Activated CD4-positive, alpha-beta T cell treated with anti-CD3 and anti-CD28 coated beads for 48 hours (primary cell): ENCODE results near the gene MANEA.
"Not testable (repeated sequence)": the region's sequence is repeated elsewhere in the genome, so short reads cannot be mapped to it uniquely, and the experiment has no call there.

Experiments used
- DNase-seq: peaks from one replicate; pipeline ENCODE4 v3.0.0-alpha.2; 2020

The MANEA gene, protein sequence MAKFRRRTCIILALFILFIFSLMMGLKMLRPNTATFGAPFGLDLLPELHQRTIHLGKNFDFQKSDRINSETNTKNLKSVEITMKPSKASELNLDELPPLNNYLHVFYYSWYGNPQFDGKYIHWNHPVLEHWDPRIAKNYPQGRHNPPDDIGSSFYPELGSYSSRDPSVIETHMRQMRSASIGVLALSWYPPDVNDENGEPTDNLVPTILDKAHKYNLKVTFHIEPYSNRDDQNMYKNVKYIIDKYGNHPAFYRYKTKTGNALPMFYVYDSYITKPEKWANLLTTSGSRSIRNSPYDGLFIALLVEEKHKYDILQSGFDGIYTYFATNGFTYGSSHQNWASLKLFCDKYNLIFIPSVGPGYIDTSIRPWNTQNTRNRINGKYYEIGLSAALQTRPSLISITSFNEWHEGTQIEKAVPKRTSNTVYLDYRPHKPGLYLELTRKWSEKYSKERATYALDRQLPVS

DNA sequence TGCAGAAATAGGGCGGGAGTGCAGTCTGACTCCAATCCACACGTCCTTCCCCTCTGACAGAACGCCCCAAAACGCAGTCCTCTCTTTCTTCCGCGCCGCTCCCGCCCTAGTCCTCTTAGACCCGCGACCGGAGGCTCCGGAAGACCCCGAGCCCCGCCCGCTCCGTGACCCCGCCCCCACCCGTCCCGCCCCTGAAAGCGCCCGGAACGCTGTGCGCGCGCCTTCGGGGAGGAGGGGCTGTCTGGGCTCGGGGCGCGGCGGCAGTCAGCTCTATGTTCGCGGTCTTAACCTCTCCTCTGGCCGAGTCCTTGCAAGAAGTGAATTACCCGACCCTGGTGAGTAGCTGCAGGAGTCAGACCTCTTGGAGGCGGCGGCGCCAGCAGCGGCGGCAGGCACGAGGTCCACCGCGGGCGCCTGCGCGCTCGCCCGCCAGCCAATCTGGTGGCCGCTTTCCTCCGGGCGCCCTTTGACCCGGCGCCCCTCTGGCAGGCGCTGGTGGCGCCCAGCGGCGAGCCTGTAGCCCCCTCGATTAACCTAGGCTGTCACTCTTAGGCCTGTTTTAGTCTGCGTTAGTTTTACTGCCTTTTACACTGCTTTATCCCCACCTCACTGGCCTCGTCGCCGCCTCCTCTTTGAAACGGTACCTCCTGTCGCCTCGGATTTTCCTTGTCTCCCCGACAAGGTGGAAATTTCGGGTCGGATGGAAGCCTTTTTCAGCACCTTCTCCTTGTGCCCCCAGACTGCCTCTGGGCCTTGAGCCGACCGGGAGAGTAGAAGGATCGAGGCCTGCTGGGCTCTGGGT is at the start of gene MANEA:
MANEA (plus strand) TSS at position 232 of the 802 bp plus-strand sequence. CDS start 8,905 bp downstream, outside the sequence.
- DNase-seq: peak; percentile 83

DNA sequence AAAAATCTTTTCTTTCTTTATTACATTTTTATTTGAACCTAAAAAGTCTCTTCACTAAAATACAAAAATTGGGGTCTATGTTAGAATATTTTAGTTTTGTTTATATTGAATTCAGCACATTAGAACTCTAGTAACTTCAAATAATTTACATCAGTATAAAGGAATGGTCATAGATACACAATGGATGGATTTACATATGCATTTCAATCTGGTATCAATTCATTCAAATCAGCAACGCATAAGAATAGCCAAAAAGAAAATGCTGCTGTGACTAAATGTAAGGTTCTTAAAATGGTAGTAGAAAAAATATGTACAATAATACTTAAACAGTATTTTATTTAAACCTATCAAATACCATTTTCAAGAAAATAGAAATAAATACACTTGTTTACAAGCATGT is 47.6 kb upstream of the MANEA start:
- DNase-seq: no peak

DNA sequence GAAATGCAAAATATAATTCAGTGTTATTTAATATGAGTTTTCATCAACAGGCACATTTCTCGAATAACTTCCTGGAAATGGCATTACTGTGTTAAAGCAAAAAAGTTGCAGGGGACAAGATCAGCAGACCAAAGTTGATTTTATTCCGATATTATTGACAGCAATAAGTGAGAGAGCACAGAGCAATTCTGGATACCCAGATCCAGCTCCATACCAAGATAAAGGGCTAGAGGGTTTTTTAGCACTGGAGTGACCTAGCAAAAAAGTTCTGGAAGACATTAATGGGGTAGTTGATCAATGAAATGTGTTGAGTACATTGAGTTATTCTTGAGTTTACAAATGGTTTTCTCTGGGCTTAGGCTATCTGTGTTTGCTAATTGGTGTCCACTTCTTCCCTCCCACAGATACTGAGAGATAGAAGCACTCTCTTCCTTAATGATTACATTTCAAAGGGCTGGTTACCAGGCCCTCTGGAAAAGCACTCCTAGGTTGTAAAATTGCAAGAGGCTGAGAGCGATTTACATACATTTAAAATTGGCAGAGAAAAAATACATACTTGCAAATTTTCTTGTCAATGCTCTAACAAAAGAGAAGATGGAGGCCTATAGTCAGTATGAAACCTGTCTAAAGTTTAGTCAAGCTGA is 47.0 kb upstream of the MANEA start:
- no peak for DNase-seq

DNA sequence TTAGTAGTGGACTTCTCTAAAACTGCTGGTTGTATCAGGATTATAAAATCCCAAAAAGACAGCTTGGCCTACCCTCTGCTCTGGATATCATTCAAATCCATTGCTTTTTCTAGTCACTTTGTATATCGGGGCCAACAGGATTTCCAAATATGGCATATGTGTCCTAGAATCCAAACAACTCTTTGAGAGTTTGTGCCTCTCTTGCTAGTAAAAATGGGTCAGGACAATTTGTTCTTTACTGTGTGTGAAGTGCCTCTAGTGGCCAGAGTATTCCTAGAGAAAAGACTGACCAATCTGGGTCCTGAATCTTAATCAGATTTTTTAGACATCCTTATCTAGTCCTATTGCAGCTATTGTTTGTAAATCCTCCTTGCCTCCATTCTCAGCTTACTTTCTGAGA is 33.5 kb upstream of the MANEA start:
- DNase-seq: no peak

DNA sequence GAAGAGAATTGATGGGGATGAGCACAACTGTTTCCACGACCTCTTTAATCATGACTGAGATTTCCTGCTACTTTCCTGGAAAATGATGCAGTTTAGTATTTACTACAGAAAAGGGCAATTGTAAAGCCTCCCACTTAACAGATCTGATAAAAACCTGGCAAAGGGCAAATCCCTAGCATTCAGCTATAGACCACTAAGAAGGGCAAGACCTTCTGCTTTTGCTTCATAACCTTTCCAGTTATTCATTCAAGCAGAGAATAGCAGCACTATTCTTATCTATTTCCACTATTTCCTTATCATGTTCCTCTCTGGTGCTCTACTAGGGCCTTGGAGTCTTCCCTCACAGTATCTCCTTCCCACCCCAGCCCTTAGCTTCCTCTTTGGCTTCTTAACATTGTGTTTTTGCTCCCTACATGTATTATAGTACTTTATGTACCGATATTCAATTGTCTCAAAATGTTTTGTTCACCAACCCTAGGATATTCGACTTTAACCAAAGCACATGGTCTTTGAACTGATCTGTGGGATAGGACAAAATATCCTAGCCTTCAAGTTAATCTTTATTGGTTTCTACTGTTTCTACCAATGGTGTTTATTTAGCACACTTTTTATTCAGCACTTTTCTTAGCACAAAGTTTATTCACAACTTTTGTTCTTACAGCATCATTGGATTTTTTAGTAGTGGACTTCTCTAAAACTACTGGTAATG is 32.7 kb upstream of the MANEA start:
- DNase-seq: no peak

DNA sequence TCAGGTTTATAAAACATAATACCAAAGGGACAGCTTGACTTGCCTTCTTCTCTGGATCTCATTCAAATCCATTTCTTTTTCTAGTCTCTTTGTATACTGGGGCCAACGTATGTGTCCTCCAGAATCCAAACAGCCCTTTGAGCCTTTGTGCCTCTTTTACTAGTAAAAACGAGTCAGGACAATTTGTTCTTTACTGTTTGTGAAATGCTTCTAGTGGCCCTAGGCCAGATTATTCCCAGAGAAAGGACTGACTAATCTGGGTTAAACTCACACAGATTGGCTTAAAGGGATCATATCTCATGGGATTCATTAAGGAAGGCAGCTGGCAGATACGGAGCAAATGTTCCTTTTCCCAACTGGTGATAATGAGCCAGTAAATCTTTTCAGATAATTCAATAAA is 32.1 kb upstream of the MANEA start:
- no peak for DNase-seq

DNA sequence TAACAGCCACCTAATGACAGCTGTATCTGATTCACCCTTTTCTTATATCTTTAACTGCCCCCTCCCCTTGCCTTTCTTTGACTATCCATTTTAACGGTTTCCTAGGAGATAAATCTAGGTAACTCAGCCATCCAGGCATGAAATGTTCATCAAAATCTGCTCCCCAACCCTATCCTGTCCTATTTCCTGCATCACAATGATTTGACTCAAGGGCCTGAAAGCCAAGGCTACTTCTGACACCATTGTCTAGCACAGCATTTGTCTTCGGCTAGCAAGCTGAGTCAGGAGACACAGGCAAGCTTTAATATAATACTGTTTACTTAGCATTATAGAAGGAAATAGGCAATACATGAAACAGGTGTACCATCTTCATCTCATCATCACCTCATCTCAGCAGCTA is 31.6 kb upstream of the MANEA start:
- DNase-seq: no peak

DNA sequence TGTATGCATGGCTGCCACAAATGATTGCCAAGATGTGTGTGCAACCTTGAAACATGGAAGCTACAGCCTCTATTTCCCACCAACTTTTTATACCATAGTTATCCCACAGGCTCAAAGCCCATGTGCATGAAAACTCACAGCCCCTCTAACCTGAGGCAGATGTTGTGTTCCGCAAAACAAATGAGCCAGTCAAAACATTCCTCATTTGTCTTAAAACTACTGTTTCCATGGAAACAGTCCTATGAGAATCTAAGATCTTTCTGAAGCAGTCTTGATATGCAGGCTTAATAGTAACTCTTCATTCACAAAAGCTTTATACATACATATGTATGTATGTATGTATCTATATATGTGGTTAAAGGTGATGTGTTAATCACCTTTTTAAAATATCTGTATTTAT is 31.2 kb upstream of the MANEA start:
- no peak for DNase-seq

DNA sequence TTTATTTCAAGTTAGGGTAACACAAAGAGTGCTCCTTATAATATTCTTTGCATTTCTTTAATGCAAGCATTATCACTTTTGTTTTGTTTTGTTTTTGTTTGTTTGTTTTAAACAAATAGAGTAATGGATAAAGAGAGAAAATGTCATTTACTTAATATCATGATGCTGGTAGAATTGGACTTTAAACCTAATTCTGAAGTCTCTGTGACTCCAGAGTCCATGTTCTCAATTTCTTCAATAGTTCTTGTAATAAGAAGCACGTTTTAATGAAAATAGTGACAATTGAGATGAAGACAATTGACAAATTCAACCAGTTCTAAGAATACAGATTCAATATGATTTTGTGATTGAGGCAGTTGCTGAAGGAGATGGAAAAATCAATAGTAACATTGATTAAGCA is 30.3 kb upstream of the MANEA start:
- no peak for DNase-seq

DNA sequence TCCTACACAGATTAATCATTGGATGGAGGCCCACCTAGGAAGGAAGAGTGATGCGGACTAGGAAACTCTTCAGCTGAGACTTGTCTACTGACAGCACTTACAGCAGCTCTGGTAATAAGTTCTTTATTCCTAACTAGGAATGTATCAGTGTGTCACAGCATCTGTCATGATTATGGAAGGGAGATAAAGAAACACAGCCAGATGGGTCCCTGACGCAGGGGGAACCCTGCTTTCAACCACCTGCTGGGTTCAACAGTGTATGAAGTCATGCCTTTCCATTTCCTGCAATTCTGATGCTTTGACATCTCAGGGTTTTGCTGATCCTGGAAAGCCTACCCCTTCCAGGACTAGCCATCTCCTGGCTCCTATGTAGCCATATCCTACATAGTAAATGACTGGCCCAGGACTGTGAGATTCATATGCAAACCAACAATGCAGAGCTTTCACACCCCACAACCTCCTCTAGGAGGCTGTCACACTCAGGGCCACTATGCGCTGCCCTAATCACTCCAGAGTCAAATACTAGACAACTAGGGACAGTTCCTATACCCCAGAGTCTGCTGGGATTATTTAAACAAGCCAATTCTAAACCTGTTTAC is 29.0 kb upstream of the MANEA start:
- DNase-seq: no peak

DNA sequence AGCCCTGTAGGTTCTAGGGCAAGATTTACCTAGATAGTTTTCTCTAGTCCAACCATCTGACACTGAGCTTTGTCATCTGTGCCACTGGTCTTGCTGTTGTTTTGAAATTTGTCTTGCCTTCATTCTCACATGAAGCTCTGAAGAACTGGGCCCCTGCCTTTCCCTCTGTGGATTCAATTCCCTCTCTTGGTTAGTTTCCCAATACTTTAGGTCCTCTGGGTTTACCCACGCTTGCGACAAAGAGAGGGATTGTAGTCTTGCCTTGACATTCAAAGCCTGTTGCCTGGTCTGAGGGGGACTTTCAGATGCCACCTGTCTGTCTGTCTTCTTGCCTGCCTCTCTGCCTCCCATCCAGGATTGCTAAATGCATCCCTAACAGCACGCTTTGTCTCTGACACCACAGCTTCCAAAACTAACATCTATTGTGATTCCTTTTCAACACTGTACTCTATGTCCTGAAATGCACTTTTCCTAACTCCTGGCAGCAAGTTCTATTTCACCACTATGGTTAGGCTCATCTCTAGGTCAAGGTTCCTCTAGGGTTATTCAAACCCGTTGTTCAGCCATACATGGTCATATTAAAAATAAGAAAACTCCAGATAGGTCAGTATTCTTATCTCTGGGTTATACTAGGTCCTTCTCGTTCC is 25.5 kb upstream of the MANEA start:
- no peak for DNase-seq

DNA sequence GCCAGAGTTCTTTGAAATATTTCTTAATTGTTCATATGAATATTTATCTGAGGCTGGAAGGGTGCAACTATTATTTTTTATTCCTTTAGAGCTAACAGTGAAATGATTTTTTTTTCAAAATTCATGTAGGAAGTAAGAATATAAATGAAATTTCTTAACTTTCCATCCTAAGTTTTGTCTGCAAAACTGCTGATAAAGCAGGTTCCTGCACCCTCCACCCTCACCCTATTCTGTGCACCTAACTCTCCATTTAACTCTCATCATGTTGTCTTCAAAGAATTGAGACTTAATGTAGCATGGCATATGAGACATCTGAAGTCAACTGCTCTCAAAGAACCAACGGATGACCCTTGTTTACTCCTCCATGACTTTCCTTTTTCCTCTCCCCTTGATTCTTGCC is 23.5 kb upstream of the MANEA start:
- no peak for DNase-seq

DNA sequence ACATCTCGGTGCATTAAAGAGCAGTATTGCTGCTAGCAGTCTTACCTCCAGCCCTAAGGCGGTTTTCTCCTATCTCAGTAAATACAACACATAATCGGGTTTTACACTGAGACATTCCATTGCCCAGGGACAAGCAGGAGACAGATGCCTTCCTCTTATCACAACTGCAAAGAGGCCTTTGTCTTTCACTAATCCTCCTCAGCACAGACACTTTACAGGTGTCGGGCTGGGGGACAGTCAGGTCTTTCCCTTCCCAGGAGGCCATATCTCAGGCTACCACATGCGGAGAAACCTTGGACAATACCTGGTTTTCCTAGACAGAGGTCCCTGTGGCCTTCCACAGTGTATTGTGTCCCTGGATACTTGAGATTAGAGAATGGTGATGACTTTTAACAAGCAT is 16.4 kb upstream of the MANEA start:
- DNase-seq: not testable (repeated sequence)

DNA sequence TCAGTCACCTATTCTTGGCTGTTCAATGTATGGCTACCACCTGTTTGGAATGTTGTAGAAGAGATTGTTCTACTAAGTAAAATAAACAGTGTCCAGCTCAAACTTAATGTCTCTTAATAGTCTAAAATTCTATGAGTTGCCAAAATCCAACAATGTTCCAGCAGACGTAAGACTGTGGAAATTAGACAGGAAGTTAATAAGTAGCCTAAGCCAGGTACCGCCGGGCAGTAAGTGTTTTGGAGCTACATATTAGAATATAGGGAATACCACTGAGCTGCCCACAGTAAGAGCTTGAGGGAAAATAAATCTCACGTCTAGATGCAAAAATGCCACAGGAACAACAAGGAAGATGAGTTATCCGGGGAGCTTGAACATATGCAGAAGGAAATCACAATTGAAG is 7.8 kb upstream of the MANEA start:
- no peak for DNase-seq

DNA sequence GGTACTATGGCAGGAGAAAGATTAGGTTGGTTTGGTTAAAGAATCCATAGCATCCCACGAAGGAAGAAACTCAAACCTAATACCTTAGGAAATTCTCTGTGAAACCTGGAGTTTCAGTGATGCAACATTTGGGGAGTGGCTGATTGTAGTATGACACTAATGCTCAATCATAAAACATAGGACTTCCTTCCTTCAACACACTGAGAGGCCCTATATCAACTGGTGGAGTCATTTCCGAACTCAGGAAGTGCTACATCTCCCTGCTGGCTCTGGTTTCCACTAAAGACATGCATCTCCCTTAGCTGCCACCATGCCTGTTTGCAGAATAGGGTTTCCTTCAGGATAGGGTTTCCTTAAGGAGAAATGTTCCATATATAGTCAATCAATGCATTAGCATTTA is 5.2 kb upstream of the MANEA start:
- DNase-seq: no peak

DNA sequence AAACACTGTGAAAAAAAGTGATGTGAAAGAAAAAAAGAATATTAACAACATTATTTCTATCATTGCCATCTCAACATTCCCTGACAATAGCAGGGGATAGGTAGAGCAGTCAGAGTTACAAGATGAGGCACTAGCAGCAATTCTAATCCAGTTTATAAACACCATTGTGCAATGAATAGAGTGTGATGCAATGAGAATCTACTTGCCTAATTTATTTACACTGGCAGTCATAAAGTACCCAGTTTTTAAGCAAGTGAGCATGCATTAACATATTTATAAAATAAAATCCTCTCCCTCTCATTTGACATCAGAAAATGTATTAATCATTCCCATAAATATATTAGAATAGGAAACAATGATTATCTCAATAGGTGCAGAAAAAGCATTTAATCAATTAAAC is 2.5 kb upstream of the MANEA start:
- DNase-seq: no peak

DNA sequence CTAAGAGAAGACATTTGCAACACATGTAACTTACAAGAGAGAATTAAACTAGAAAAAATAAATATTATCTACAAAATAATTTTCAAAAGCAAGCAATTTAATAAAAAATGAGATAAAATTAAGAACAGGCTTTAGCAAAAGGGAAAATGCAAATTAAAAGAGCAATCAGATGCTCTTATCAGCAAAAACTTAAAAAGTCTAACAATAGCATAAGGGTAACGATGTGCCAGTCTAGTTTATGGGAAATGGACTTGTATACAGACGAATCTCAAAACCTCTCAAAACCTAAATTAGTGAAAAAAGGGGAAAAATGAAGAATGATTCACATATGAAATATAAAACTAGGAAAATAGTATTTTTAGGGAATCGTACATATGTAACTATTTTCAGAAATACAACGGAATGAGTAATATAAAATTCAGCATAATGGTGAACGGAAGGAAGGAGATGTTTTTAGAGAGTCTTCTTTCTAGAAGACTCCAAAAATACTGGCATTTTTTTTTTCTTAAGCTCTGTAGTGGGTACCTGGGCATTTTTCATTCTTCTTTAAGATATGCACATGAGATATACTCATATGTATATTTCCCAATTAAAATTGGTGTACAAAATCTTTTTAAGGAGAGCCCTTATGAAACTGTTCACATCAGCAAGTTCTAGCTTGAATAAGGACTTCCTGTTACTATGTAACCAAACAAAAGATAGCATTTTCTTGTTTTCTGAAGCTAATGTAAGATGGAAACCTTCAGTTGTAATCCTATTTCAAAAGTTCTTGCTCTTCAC is 927 bp upstream of the MANEA start:
- DNase-seq: no peak

DNA sequence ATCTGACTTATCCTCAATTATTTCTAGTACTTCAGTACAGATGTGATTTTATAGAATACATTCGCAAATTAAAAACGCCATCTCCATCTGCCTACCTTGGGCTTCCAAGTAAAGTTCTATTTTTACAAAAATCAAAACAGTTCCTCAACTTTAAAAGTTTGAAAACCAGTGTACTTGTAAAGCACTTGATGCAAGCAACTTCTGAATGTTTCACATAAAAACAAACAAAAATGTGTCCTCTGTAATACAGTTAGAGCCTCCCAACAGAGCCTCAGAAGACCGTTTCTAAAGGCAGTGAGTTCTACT is 384 bp upstream of the MANEA start:
- no peak for DNase-seq

DNA sequence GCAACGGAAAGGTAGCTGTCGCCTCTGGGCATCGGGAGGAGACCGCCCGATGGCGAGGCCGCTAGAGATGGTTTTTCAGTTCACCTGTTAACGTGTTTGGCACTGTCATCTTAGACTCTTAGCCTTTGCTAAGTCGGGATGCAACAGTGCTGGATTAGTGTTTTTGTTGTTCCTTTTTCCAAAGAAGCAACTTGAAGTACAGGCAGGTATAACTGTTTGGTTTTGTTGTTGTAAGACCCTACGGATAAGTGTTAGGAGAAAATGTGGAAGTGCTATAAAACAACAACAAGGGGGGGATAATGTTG is 723 bp downstream of the MANEA start:
- no peak for DNase-seq

DNA sequence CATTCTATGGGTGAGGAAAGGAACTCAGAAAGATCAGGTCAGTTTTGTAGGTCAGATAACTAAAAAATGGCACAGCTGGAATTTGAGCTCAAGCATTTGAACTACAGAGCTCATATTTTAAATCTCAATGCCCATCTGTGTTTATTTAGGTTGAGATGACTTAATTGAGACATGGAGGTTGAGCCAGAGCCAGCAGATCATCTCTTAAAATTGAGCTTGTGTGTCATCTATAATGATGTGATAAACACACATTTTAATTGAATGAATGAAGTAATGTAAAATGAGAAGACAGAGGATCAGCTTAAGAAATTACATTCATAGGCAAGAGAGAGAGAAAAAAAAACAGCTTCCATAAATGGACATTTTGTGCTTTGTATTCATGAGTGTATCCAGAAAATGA is 3.7 kb downstream of the MANEA start:
- DNase-seq: no peak

DNA sequence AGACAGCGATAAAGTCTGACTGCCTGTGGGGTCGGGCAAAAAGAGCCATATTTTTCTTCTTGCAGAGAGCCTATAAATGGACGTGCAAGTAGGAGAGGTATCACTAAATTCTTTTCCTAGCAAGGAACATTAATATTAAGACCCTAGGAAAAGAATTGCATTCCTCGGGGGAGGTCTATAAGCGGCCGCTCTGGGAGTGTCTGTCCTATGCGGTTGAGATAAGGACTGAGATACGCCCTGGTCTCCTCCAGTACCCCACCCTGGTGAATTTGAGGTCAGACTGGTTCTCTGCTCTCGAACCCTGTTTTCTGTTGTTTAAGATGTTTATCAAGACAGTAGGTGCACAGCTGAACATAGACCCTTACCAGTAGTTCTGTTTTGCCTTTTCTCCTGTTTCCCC is 6.9 kb downstream of the MANEA start:
- not testable (repeated sequence) for DNase-seq

DNA sequence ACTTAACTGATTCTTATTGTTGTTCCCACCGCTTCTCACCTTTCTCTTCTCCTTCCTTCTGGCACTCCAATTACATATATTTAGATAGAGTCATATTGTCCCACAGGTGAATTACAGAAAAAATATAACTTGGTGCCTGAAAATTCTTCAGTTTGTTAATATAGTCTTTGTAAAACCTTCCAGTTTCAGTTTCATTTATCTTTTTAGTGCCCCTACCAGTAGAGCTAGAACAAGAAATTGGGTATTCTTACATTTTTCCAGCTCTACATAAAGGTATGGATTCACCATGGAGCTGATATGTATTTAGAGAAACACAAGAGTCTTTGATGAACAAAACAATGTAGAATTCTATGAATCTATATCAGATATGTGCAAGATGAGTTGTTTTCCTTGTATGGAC is 10.7 kb downstream of the MANEA start:
- no peak for DNase-seq
